GM12878 (cell line): ENCODE results near the gene SEMA3C. TPM values are rescaled to one million over a fixed set of nuclear protein-coding genes. Genes with fewer than 3 reads are reported as not detected.

Source experiments
- ATAC-seq: fragments of 200-7000 bp; cut with Tn5 transposase; 3 replicates; pipeline ENCODE4 v1.9.1; 2020; ENCODE audit warnings: mild to moderate bottlenecking, moderate library complexity
- BruUV-seq: library from RNA; stranded (reverse); fragments of 400-500 nt; replicated peaks from 2 replicates; lab custom pipeline; 2021; lab: Mats Ljungman, UMichigan
- CTCF ChIA-PET: fragments of 300-600 bp; sonication (Branson Sonifier 250); formaldehyde crosslinking; extraction: SDS; loops from one replicate; lab custom pipeline; 2021; ENCODE audit warnings: inconsistent platforms; lab: Yijun Ruan, JAX
- POLR2A ChIA-PET: fragments of 350-600 bp; formaldehyde crosslinking; extraction: SDS; loops from one replicate; lab custom pipeline; 2021; ENCODE audit warnings: inconsistent platforms; lab: Charles Lee
- RAD21 ChIA-PET: fragments of 300-600 bp; sonication (Branson Sonifier 250); formaldehyde crosslinking; loops from one replicate; lab custom pipeline; 2023; ENCODE audit warnings: antibody characterized with exemption; ENCODE audit not compliant: unreplicated experiment; lab: Charles Lee
- SMC1A ChIA-PET: fragments of 300-600 bp; sonication (Branson Sonifier 250); formaldehyde crosslinking; loops from one replicate; lab custom pipeline; 2023; ENCODE audit not compliant: unreplicated experiment, uncharacterized antibody; lab: Charles Lee
- DNase-seq: peaks from one replicate; pipeline ENCODE4 v3.0.0-alpha.2; 2011; ENCODE audit warnings: low read depth, low spot score
- FAIRE-seq: peaks from 3 replicates; lab custom pipeline; 2011; peaks lifted over from hg19 to GRCh38; lab: Jason Lieb, UNC
- H2AFZ ChIP-seq: 2 replicates; pipeline ENCODE4 v1.6.0; 2011; ENCODE audit warnings: low read depth, low read length, control low read depth; ENCODE audit not compliant: control insufficient read depth
- H3K27ac ChIP-seq: 2 replicates; pipeline ENCODE4 v1.5.1; 2011; ENCODE audit warnings: control low read depth; ENCODE audit not compliant: control insufficient read depth, insufficient read depth
- H3K27me3 ChIP-seq, 2 experiments: replicated peaks in 1 of 2; 2 replicates each; pipeline versions ENCODE4 v1.6.0 to v1.6.1; 2011; ENCODE audit warnings: low read length in 1 of 2; ENCODE audit not compliant: control insufficient read depth in 2 of 2, insufficient read depth in 2 of 2
- H3K36me3 ChIP-seq, 2 experiments: 2 replicates each; pipeline ENCODE4 v1.5.1; 2011; ENCODE audit warnings: low read length in 1 of 2; ENCODE audit not compliant: control insufficient read depth in 2 of 2, insufficient read depth in 2 of 2
- H3K4me1 ChIP-seq: 2 replicates; pipeline ENCODE4 v1.6.1; 2011; ENCODE audit warnings: mild to moderate bottlenecking, low read length, moderate library complexity, mixed read lengths; ENCODE audit not compliant: control insufficient read depth, insufficient read depth
- H3K4me2 ChIP-seq: 2 replicates; pipeline ENCODE4 v1.6.0; 2011; ENCODE audit warnings: control low read depth; ENCODE audit not compliant: control insufficient read depth, insufficient read depth
- H3K4me3 ChIP-seq: fragments of 200-600 bp; sonication (generic); 2 replicates; pipeline ENCODE4 v1.5.1; 2016
- H3K79me2 ChIP-seq: 2 replicates; pipeline ENCODE4 v1.6.0; 2011; ENCODE audit warnings: low read length; ENCODE audit not compliant: control insufficient read depth, insufficient read depth
- H3K9ac ChIP-seq: 2 replicates; pipeline ENCODE4 v1.8.0; 2011; ENCODE audit warnings: low read length, control low read depth, mixed read lengths; ENCODE audit not compliant: control insufficient read depth, insufficient read depth
- H3K9me3 ChIP-seq: replicated peaks from 3 replicates; pipeline ENCODE4 v1.5.1; 2011; ENCODE audit warnings: mild to moderate bottlenecking, low read length; ENCODE audit not compliant: control insufficient read depth, insufficient read depth
- H4K20me1 ChIP-seq: 2 replicates; pipeline ENCODE4 v1.6.0; 2011; ENCODE audit not compliant: control insufficient read depth, insufficient read depth
- CBX5 ChIP-seq: sonication (generic); IDR thresholded peaks from 2 replicates; pipeline ENCODE4 v1.6.1; 2016; ENCODE audit warnings: low read depth, moderate library complexity, mild to moderate bottlenecking, inconsistent platforms
- EED ChIP-seq: sonication (generic); IDR thresholded peaks from 2 replicates; pipeline ENCODE4 v1.6.1; 2016; ENCODE audit warnings: antibody characterized with exemption, low read depth
- GABPA ChIP-seq: IDR thresholded peaks from 2 replicates; pipeline ENCODE4 v1.6.1; 2014; ENCODE audit warnings: antibody characterized with exemption, low read depth, mild to moderate bottlenecking, inconsistent platforms
- IRF4 ChIP-seq: IDR thresholded peaks from 2 replicates; pipeline ENCODE4 v1.6.1; 2011; ENCODE audit warnings: low read depth, low read length
- JUND ChIP-seq: IDR thresholded peaks from 2 replicates; pipeline ENCODE4 v1.6.1; 2012; ENCODE audit warnings: low read depth, mild to moderate bottlenecking, low read length, improper control_type of control experiment, moderate library complexity
- KDM1A ChIP-seq: fragments of 200-600 bp; sonication (generic); IDR thresholded peaks from 2 replicates; pipeline ENCODE4 v1.6.1; 2016; ENCODE audit warnings: borderline replicate concordance
- NFIC ChIP-seq: IDR thresholded peaks from 2 replicates; pipeline ENCODE4 v1.6.1; 2012; ENCODE audit warnings: low read depth, mild to moderate bottlenecking, inconsistent platforms, low read length, moderate library complexity
- NRF1 ChIP-seq: conservative IDR thresholded peaks from 2 replicates; pipeline ENCODE4 v1.6.1; 2011; ENCODE audit warnings: mild to moderate bottlenecking, low read depth, low read length, improper control_type of control experiment
- RUNX3 ChIP-seq: IDR thresholded peaks from 2 replicates; pipeline ENCODE4 v1.6.1; 2012; ENCODE audit warnings: low read length, inconsistent platforms
- SPI1 ChIP-seq: IDR thresholded peaks from 2 replicates; pipeline ENCODE4 v1.6.1; 2011; ENCODE audit warnings: low read depth, mild to moderate bottlenecking, low read length, moderate library complexity, borderline replicate concordance; ENCODE audit not compliant: insufficient read depth
- ZNF24 ChIP-seq: fragments of 450-650 bp; IDR thresholded peaks from 2 replicates; pipeline ENCODE4 v1.6.1; 2017; ENCODE audit warnings: antibody characterized with exemption, mild to moderate bottlenecking
- ZNF622 ChIP-seq: fragments of 450-650 bp; IDR thresholded peaks from 2 replicates; pipeline ENCODE4 v1.6.1; 2017; ENCODE audit warnings: mild to moderate bottlenecking, inconsistent platforms
- WGBS: methylation state at CpG from one replicate; pipeline ENCODE4 v1.1.6; 2016; ENCODE audit warnings: low lambda C conversion rate; ENCODE audit not compliant: insufficient replicate concordance, insufficient coverage; ENCODE audit errors: missing lambda C conversion rate; 5-methylcytosine and 5-hydroxymethylcytosine counted together
- in situ Hi-C: fragments of 300-500 bp; cut with MboI; formaldehyde crosslinking; loops from 9 replicates; pipeline ENCODE4 v1.14.3; 2018; ENCODE audit warnings: mixed read lengths
- intact Hi-C: fragments of 100-400 bp; cut with micrococcal nuclease; formaldehyde crosslinking; loops from one replicate; pipeline ENCODE4 v1.14.2; 2022; ENCODE audit not compliant: unreplicated experiment
- polyA plus RNA-seq, 11 experiments: library from polyadenylated mRNA; depleted of rRNA in 4 of 11; unstranded in 6 of 11; stranded (reverse) in 5 of 11; fragments of >200 nt; fragmentation: Nextera tagmentation in 4 of 11; fragmentation: Illumina TruSeq in 1 of 11; extraction: Ambion mirVana in 4 of 11; extraction: Trizol in 1 of 11; gene quantifications; 1 replicate in 1 of 11; 2 replicates in 10 of 11; pipeline versions ENCODE4 v1.2.1 to v1.2.3, GENCODE V29; 2011 to 2016; ENCODE audit warnings: inconsistent platforms in 2 of 11, missing spikeins in 2 of 11, low read depth in 1 of 11
- total RNA-seq, 4 experiments: library from RNA; depleted of rRNA in 3 of 4; stranded (reverse); fragments of >200 nt in 3 of 4; fragmentation: Illumina TruSeq in 1 of 4; extraction: Trizol in 1 of 4; gene quantifications; 2 replicates each; pipeline versions ENCODE4 v1.2.1 to v1.2.3, GENCODE V29; 2013 to 2021
- TF ChIP-seq, protein P1 (sequence below): IDR thresholded peaks from 2 replicates; pipeline ENCODE4 v1.6.1; 2012; ENCODE audit warnings: low read depth, low read length, improper control_type of control experiment
- TF ChIP-seq, protein P2 (sequence below): IDR thresholded peaks from 2 replicates; pipeline ENCODE4 v1.6.1; 2012; ENCODE audit warnings: low read depth, low read length, improper control_type of control experiment
- TF ChIP-seq, protein P3 (sequence below): fragments of 450-650 bp; IDR thresholded peaks from 2 replicates; pipeline ENCODE4 v1.6.1; 2018; ENCODE audit warnings: mild to moderate bottlenecking, low read depth, moderate library complexity; ENCODE audit not compliant: partially characterized antibody
- TF ChIP-seq, protein P4 (sequence below): fragments of 450-650 bp; IDR thresholded peaks from 2 replicates; pipeline ENCODE4 v1.6.1; 2017; ENCODE audit warnings: mild to moderate bottlenecking

The SEMA3C gene
- total and polyA plus RNA-seq, 10 of the 15 experiments (the other 5 are each of a cell fraction or from before 2014, with no cell fraction given): 0.01 to 0.41 (median 0.11) TPM; not detected in 6

DNA sequence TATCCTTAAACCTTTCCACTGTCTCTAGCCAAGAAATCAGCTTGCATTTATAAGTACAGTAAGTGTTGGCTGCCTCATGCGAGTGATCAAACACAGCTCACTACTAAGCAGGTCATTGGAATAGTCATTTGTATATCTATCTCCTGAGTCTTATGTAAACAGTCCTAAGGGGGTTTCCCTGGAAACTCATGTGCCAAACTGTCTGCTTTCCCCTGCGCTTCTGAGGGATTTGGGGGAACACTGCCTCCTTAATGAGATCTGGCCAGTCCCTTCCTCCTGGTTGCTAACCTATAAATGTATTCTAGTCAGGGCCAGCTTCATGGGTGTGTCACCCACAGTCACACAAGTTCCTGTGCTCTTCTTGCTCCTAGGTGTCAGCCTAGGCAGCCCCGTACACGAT is 147.3 kb downstream of the SEMA3C start (continued):
- no peak for TF ChIP-seq JUND
- TF ChIP-seq, all 136 proteins: peak for 0

DNA sequence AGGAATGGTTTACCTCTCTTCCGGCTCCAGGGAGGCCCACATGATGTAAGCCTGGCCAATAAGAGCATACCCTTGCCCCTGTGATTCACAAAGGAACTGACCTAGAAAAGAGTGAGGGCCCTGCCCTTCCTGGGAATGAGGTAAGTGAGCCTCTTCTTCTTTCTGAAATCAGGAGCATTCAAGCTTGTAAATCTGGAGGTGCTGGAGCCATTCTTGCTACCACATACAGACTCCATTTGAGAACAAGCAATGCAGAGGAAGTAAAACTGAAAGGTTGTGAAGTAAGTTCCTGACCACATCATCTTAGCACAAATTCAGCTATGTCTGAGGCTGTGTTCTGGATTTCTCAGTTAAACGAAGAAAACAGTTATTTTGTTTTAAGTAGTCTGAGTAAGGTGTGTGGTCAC is 148.2 kb downstream of the SEMA3C start:
- Histone ChIP-seq H3K4me3 (no peak overlapping the region), H3K9ac (no peak overlapping the region), H3K9me3 (no peaks in the 10 kb centered on the region), H3K4me1 (no peaks in the 10 kb centered on the region), H4K20me1 (no peaks in the 10 kb centered on the region), H2AFZ (peak overlapping the region; percentile 19), H3K4me2 (no peak overlapping the region), H3K36me3 (no peaks in the 10 kb centered on the region), H3K79me2 (no peaks in the 10 kb centered on the region), H3K27ac (no peak overlapping the region), H3K27me3 (0 out of 4 replicates have a peak, but pooled peaks cover 0 to 2% of the 10 kb centered on the region in 2 experiments)
- ChIA-PET SMC1A (no interaction called here), POLR2A (no interaction called here), CTCF (no interaction called here), RAD21 (no interaction called here)
- peak; percentile 40 for DNase-seq
- no TSS peak for BruUV-seq
- ATAC-seq: peak; percentile 97
- WGBS: 16% methylated on average over 2 of the region's 2 CpGs
- FAIRE-seq: peak; percentile 87
- in situ Hi-C loops (no loop called here), intact Hi-C loops (loop anchor here (5.0 kb wide), 1 partner anchor 48 kb away; no protein-coding TSS in a partner anchor)
- TF ChIP-seq ZNF622: no peak
- no peak for TF ChIP-seq NRF1
- peak; percentile 52; the same call in 1 of the 2 replicates for TF ChIP-seq SPI1
- TF ChIP-seq, protein P1, sequence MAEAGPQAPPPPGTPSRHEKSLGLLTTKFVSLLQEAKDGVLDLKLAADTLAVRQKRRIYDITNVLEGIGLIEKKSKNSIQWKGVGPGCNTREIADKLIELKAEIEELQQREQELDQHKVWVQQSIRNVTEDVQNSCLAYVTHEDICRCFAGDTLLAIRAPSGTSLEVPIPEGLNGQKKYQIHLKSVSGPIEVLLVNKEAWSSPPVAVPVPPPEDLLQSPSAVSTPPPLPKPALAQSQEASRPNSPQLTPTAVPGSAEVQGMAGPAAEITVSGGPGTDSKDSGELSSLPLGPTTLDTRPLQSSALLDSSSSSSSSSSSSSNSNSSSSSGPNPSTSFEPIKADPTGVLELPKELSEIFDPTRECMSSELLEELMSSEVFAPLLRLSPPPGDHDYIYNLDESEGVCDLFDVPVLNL: no peak
- TF ChIP-seq EED: peak; percentile 51; the same call in 1 of the 2 replicates
- TF ChIP-seq, protein P2, sequence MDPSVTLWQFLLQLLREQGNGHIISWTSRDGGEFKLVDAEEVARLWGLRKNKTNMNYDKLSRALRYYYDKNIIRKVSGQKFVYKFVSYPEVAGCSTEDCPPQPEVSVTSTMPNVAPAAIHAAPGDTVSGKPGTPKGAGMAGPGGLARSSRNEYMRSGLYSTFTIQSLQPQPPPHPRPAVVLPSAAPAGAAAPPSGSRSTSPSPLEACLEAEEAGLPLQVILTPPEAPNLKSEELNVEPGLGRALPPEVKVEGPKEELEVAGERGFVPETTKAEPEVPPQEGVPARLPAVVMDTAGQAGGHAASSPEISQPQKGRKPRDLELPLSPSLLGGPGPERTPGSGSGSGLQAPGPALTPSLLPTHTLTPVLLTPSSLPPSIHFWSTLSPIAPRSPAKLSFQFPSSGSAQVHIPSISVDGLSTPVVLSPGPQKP: no peak
- TF ChIP-seq, protein P3, sequence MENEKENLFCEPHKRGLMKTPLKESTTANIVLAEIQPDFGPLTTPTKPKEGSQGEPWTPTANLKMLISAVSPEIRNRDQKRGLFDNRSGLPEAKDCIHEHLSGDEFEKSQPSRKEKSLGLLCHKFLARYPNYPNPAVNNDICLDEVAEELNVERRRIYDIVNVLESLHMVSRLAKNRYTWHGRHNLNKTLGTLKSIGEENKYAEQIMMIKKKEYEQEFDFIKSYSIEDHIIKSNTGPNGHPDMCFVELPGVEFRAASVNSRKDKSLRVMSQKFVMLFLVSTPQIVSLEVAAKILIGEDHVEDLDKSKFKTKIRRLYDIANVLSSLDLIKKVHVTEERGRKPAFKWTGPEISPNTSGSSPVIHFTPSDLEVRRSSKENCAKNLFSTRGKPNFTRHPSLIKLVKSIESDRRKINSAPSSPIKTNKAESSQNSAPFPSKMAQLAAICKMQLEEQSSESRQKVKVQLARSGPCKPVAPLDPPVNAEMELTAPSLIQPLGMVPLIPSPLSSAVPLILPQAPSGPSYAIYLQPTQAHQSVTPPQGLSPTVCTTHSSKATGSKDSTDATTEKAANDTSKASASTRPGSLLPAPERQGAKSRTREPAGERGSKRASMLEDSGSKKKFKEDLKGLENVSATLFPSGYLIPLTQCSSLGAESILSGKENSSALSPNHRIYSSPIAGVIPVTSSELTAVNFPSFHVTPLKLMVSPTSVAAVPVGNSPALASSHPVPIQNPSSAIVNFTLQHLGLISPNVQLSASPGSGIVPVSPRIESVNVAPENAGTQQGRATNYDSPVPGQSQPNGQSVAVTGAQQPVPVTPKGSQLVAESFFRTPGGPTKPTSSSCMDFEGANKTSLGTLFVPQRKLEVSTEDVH: no peak
- TF ChIP-seq KDM1A: no peak
- 0 out of 2 replicates have a peak, but pooled peaks have one; percentile 27 for TF ChIP-seq GABPA
- 0 out of 2 replicates have a peak, but pooled peaks have one; percentile 16 for TF ChIP-seq IRF4
- TF ChIP-seq CBX5: 0 out of 2 replicates have a peak, but pooled peaks have one; percentile 41
- TF ChIP-seq ZNF24: no peak
- TF ChIP-seq RUNX3: peak; percentile 72
- peak; percentile 33; the same call in 1 of the 2 replicates for TF ChIP-seq NFIC
- TF ChIP-seq JUND: 0 out of 2 replicates have a peak, but pooled peaks have one; percentile 37
- TF ChIP-seq, protein P4, sequence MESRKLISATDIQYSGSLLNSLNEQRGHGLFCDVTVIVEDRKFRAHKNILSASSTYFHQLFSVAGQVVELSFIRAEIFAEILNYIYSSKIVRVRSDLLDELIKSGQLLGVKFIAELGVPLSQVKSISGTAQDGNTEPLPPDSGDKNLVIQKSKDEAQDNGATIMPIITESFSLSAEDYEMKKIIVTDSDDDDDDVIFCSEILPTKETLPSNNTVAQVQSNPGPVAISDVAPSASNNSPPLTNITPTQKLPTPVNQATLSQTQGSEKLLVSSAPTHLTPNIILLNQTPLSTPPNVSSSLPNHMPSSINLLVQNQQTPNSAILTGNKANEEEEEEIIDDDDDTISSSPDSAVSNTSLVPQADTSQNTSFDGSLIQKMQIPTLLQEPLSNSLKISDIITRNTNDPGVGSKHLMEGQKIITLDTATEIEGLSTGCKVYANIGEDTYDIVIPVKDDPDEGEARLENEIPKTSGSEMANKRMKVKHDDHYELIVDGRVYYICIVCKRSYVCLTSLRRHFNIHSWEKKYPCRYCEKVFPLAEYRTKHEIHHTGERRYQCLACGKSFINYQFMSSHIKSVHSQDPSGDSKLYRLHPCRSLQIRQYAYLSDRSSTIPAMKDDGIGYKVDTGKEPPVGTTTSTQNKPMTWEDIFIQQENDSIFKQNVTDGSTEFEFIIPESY: no peak
